Suprapubic skin (tissue), 3 donors: ENCODE data around the gene EME1.
A peak's percentile ranks its signal among the peaks of the same experiment; 100 is the strongest.

Source experiments
- CTCF ChIP-seq, 2 donors: fragments of 200-600 bp in 1 of 2; fragments of 450-650 bp in 1 of 2; sonication (generic) in 1 of 2; IDR thresholded peaks; one replicate each; pipeline ENCODE4 v1.5.1; 2016 to 2019; ENCODE audit warnings: antibody characterized with exemption in 2 of 2, mild to moderate bottlenecking in 1 of 2, moderate library complexity in 1 of 2
- POLR2A ChIP-seq, 2 donors: fragments of 450-650 bp; IDR thresholded peaks; one replicate each; pipeline ENCODE4 v1.6.1; 2017; ENCODE audit warnings: antibody characterized with exemption in 2 of 2, mild to moderate bottlenecking in 2 of 2, moderate library complexity in 2 of 2

DNA sequence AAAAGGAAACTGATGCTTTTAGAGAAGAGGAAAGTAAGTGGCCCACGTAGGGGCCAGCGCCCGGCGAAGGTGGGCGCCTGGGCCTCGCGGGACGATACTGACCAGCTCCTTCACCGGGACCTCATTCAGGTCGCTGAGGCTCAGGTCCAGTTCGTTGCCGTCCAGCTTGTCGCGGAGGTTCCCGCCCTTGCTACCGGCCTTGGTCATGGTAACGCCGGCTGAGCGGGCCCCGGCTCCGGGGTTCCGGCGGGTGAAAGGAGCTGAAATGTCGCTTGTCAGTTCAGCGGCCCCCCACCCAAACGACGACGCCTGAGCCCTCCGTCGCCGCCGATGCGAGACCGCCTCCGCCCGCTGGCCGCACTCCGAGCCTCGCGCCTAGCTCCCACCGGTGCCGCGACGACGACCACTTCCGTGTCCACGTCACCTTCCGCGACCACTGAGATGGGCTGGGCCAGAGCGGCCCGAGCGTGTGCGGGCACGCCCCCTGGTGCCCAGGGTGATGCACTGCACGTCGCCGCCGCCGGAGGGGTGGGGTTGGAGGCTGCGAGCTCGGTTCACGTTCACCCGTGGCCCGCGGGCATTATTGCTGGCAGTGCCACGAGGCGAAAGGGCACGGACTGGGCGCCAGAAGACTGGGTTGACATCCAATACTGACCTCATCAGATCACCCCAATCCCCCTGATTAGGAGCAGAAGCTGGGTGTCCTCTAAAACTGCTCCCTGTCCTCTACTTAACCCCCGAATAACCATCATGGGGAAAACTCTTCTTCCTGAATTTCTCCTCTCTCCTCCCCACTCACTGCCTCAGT lies 24.3 kb downstream of the EME1 start, which contains the start of gene LRRC59:
- TF ChIP-seq CTCF (IDR thresholded peaks at IDR 0.05) = peak; percentile 85 to 98
- TF ChIP-seq POLR2A (IDR thresholded peaks at IDR 0.05) = peak; percentile 31 to 73
